Spleen (tissue), 11 donors: ENCODE measurements around the gene ATF4. TPM values are rescaled to one million over a fixed set of nuclear protein-coding genes. Genes with fewer than 3 reads are reported as not detected.
A peak's percentile ranks its signal among the peaks of the same experiment; 100 is the strongest.

ENCODE experiments used
- DNase-seq: peaks from one replicate; pipeline ENCODE4 v3.0.0-alpha.2; 2020
- H3K27ac ChIP-seq, 8 donors: fragments of 200-600 bp; sonication (generic) in 7 of 8; 1 replicate in 4 of 8; 2 replicates in 4 of 8; pipeline versions ENCODE4 v1.5.0 to v1.8.0; 2016 to 2021; ENCODE audit warnings: inconsistent platforms in 4 of 8, mild to moderate bottlenecking in 4 of 8, moderate library complexity in 1 of 8
- H3K27me3 ChIP-seq, 7 donors: fragments of 200-600 bp; sonication (generic) in 6 of 7; replicated peaks in 1 of 7; 1 replicate in 4 of 7; 2 replicates in 3 of 7; pipeline versions ENCODE4 v1.5.0 to v1.8.0; 2016 to 2021; ENCODE audit warnings: inconsistent platforms in 3 of 7, mild to moderate bottlenecking in 1 of 7
- H3K36me3 ChIP-seq, 6 donors: fragments of 200-600 bp; sonication (generic) in 5 of 6; 1 replicate in 4 of 6; 2 replicates in 2 of 6; pipeline versions ENCODE4 v1.5.0 to v1.8.0; 2016 to 2021; ENCODE audit warnings: inconsistent platforms in 2 of 6
- H3K4me1 ChIP-seq, 6 donors: fragments of 200-600 bp; sonication (generic) in 5 of 6; 1 replicate in 3 of 6; 2 replicates in 3 of 6; pipeline versions ENCODE4 v1.5.0 to v1.8.0; 2016 to 2021; ENCODE audit warnings: inconsistent platforms in 3 of 6
- H3K4me3 ChIP-seq, 8 donors: fragments of 200-600 bp; sonication (generic) in 7 of 8; 1 replicate in 4 of 8; 2 replicates in 4 of 8; pipeline versions ENCODE4 v1.5.0 to v1.8.0; 2016 to 2021; ENCODE audit warnings: inconsistent platforms in 4 of 8, mild to moderate bottlenecking in 4 of 8, moderate library complexity in 2 of 8
- H3K9me3 ChIP-seq, 8 donors: fragments of 200-600 bp; sonication (generic) in 7 of 8; 1 replicate in 4 of 8; 2 replicates in 4 of 8; pipeline versions ENCODE4 v1.5.0 to v1.8.0; 2016 to 2021; ENCODE audit warnings: inconsistent platforms in 4 of 8
- CTCF ChIP-seq, 11 experiments: fragments of 200-600 bp in 7 of 11; fragments of 450-650 bp in 4 of 11; sonication (generic) in 4 of 11; IDR thresholded peaks in 8 of 11; conservative IDR thresholded peaks in 3 of 11; 1 replicate in 7 of 11; 2 replicates in 4 of 11; pipeline versions ENCODE4 v1.4.0 to v1.8.0; 2016 to 2021; ENCODE audit warnings: antibody characterized with exemption in 11 of 11, inconsistent platforms in 4 of 11, mild to moderate bottlenecking in 1 of 11
- POLR2A ChIP-seq, 3 donors: fragments of 450-650 bp; IDR thresholded peaks; one replicate each; pipeline ENCODE4 v1.5.1; 2017; ENCODE audit warnings: antibody characterized with exemption in 3 of 3, mild to moderate bottlenecking in 1 of 3
- POLR2AphosphoS5 ChIP-seq, 3 donors: sonication (generic); formaldehyde crosslinking; IDR thresholded peaks; one replicate each; pipeline ENCODE4 v1.5.1; 2017; ENCODE audit warnings: antibody characterized with exemption in 3 of 3
- WGBS, 5 donors: extraction: QIAGEN DNeasy Blood & Tissue Kit in 3 of 5; methylation state at CpG; one replicate each; pipeline versions ENCODE4 v1.1.5 to v1.1.7; 2013 to 2018; 5-methylcytosine and 5-hydroxymethylcytosine counted together
- intact Hi-C: fragments of 100-400 bp; cut with DNase I; formaldehyde crosslinking; loops from one replicate; pipeline ENCODE4 v1.15.0; 2023; ENCODE audit warnings: low total_unique reads
- polyA plus RNA-seq, 3 donors: library from polyadenylated mRNA; stranded (reverse); fragments of 200-250 nt; gene quantifications; one replicate each; pipeline ENCODE4 v1.2.1, GENCODE V29; 2013
- total RNA-seq, 7 donors: library from RNA; depleted of rRNA in 3 of 7; stranded (reverse); fragments of >200 nt in 3 of 7; fragmentation: NEBNext Ultra II Directional in 4 of 7; extraction: Animal tissue kit (Norgen Biotek cat#: 25700) in 4 of 7; gene quantifications; one replicate each; pipeline versions ENCODE4 v1.1.0 to v1.2.1, GENCODE V29; 2016 to 2021
- donor health status: healthy with polysubstance abuse.
- donor health status: DM: no; HTN: no; CAD: no; lungs with moderate emphysema.
- donor health status: DM: no; HTN: no; CAD: no.
- donor health status: Bipolar disorder and iron deficiency.
- donor health status: healthy.
- donor health status: DM: no; HTN: no; CAD: no.
- donor health status: DM: yes; HTN: yes; CAD: no.

ATF4 gene
- total and polyA plus RNA-seq, 10 donors = 190 to 414 (median 274) TPM

- H3K4me1 ChIP-seq = peaks cover 6 to 38% (median 11%) of the 10 kb centered on the region in 6 donors
- H3K27me3 ChIP-seq = no peaks in the 10 kb centered on the region
- H3K27ac ChIP-seq = peak overlapping the region in 3 of 8 donors; percentile 19 to 57 (median 41)
- intact Hi-C loops = loop anchor here (5.0 to 10.0 kb wide), 2 partner anchors 37 to 85 kb away; no protein-coding TSS in a partner anchor
- DNase-seq = peak; percentile 97
- H3K4me3 ChIP-seq = peak overlapping the region in 1 of 8 donors; percentile 45
- WGBS, 5 donors = 39 to 44% (median 42%) methylated on average over 13 of the region's 13 CpGs
- no peak for TF ChIP-seq CTCF (IDR thresholded peaks at IDR 0.05 in 8 of 11, conservative IDR thresholded peaks at IDR 0.05 in 3 of 11)
- peak in 2 of 3 donors; percentile 43 to 52 for TF ChIP-seq POLR2AphosphoS5 (IDR thresholded peaks at IDR 0.05)
- no peak for TF ChIP-seq POLR2A (IDR thresholded peaks at IDR 0.05)
- H3K9me3 ChIP-seq = no peaks in the 10 kb centered on the region
- H3K36me3 ChIP-seq = peaks cover 0 to 19% (median 4%) of the 10 kb centered on the region in 6 donors
These were observed 30.1 kb upstream of the ATF4 start for GRCh38 chr22:39490135-39490798.

DNA sequence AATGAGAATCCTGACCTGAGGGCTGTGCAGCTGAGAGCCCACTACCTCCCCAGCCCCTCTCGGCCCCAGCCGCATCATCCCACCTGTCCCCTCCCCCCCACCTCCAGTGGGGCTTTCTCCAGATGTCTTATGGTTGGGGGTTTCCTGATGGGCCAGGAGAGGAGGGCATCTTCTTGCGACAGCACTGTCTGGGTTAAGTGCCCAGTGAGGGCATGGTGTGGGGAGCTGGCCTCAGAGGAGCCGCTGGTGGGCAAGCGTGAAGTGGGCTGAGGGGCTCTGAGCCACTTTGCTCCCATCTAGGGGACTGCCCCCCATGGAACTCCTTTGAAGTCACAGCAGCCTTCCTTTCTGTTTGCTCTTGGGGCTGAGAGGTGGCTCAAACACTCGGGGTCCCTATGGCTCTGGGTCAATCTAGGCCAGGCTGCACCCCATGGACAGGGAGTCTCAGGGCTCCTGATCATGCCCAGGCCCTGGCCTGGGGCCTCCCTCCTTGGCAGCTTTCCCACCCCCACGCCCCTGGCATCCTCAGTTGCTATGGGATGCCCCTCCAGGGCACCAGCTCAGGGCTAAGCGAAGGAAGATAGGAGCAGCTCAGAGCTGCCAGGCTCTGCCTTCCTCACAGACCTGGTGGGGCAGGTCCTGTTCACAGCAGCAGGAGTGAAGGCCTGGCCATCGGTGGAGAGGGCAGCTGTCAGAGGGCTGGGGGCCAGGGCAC, 29.2 kb upstream of the ATF4 start:
- TF ChIP-seq CTCF (IDR thresholded peaks at IDR 0.05 in 8 of 11, conservative IDR thresholded peaks at IDR 0.05 in 3 of 11) (no peak), POLR2AphosphoS5 (IDR thresholded peaks at IDR 0.05) (no peak), POLR2A (IDR thresholded peaks at IDR 0.05) (no peak)

GRCh38 chr22:39491696-39492095, 28.7 kb upstream of the ATF4 start:
- Histone ChIP-seq H3K27ac (no peak overlapping the region), H3K27me3 (no peaks in the 10 kb centered on the region), H3K36me3 (peaks cover 0 to 19% (median 4%) of the 10 kb centered on the region in 6 donors), H3K4me1 (peaks cover 6 to 52% (median 21%) of the 10 kb centered on the region in 6 donors), H3K9me3 (no peaks in the 10 kb centered on the region), H3K4me3 (no peak overlapping the region)
- intact Hi-C loops = loop anchor here (5.0 to 10.0 kb wide), 2 partner anchors 36 to 87 kb away; no protein-coding TSS in a partner anchor
- TF ChIP-seq CTCF (IDR thresholded peaks at IDR 0.05 in 8 of 11, conservative IDR thresholded peaks at IDR 0.05 in 3 of 11) (no peak), POLR2AphosphoS5 (IDR thresholded peaks at IDR 0.05) (no peak), POLR2A (IDR thresholded peaks at IDR 0.05) (no peak)
- WGBS, 5 donors = 81 to 93% (median 89%) methylated on average over 5 to 6 of the region's 6 CpGs
- DNase-seq = no peak

More for the DNA sequence above, 29.2 kb upstream of the ATF4 start:
- Histone ChIP-seq H3K36me3 (peaks cover 0 to 19% (median 4%) of the 10 kb centered on the region in 6 donors), H3K4me3 (no peak overlapping the region), H3K4me1 (peaks cover 6 to 46% (median 16%) of the 10 kb centered on the region in 6 donors), H3K27me3 (no peaks in the 10 kb centered on the region), H3K9me3 (no peaks in the 10 kb centered on the region), H3K27ac (no peak overlapping the region)
- 76 to 92% (median 85%) methylated on average over 7 to 9 of the region's 9 CpGs for WGBS, 5 donors
- intact Hi-C loops = loop anchor here (5.0 to 10.0 kb wide), 2 partner anchors 36 to 86 kb away; no protein-coding TSS in a partner anchor
- DNase-seq = no peak

GRCh38 chr22:39492186-39492585, 28.2 kb upstream of the ATF4 start:
- WGBS, 5 donors = 63 to 73% (median 69%) methylated on average over 3 of the region's 3 CpGs
- no peaks in the 10 kb centered on the region for H3K27me3 ChIP-seq

More at GRCh38 chr22:39492186-39492585, 28.2 kb upstream of the ATF4 start:
- Histone ChIP-seq H3K4me3 (no peak overlapping the region), H3K4me1 (peaks cover 6 to 54% (median 22%) of the 10 kb centered on the region in 6 donors), H3K36me3 (peaks cover 0 to 17% (median 4%) of the 10 kb centered on the region in 6 donors), H3K27ac (no peak overlapping the region), H3K9me3 (no peaks in the 10 kb centered on the region)
- intact Hi-C loops = loop anchor here (5.0 to 10.0 kb wide), 2 partner anchors 35 to 87 kb away; no protein-coding TSS in a partner anchor
- TF ChIP-seq POLR2A (IDR thresholded peaks at IDR 0.05) (no peak), POLR2AphosphoS5 (IDR thresholded peaks at IDR 0.05) (no peak), CTCF (IDR thresholded peaks at IDR 0.05 in 8 of 11, conservative IDR thresholded peaks at IDR 0.05 in 3 of 11) (no peak)
- no peak for DNase-seq
